HepG2 (cell line): ENCODE measurements around the gene SYVN1. TPM values are rescaled to one million over a fixed set of nuclear protein-coding genes. Genes with fewer than 3 reads are reported as not detected.

Source experiments
- CREBL2 ChIP-seq: sonication (generic); formaldehyde crosslinking; IDR thresholded peaks from 2 replicates; pipeline ENCODE4 v1.8.1; 2023; ENCODE audit warnings: missing genetic modification reagents, mild to moderate bottlenecking, borderline replicate concordance
- JDP2 ChIP-seq: sonication (generic); formaldehyde crosslinking; IDR thresholded peaks from 2 replicates; pipeline ENCODE4 v1.8.1; 2022; ENCODE audit warnings: missing genetic modification reagents, borderline replicate concordance
- KDM6A ChIP-seq: IDR thresholded peaks from 2 replicates; pipeline ENCODE4 v1.6.1; 2016; ENCODE audit warnings: low read depth
- MAX ChIP-seq: IDR thresholded peaks from 2 replicates; pipeline ENCODE4 v1.6.1; 2012; ENCODE audit warnings: inconsistent platforms
- MZF1 ChIP-seq: sonication (generic); formaldehyde crosslinking; IDR thresholded peaks from 2 replicates; pipeline ENCODE4 v1.8.1; 2023; ENCODE audit warnings: mild to moderate bottlenecking, missing genetic modification reagents, borderline replicate concordance
- NFE2L1 ChIP-seq: sonication (generic); formaldehyde crosslinking; IDR thresholded peaks from 2 replicates; pipeline ENCODE4 v1.4.0; 2020; ENCODE audit warnings: missing genetic modification reagents, mild to moderate bottlenecking, borderline replicate concordance
- SRSF9 ChIP-seq: fragments of 200-400 bp; formaldehyde crosslinking; IDR thresholded peaks from 2 replicates; pipeline ENCODE4 v1.6.1; 2018; ENCODE audit warnings: borderline replicate concordance, mild to moderate bottlenecking, low read depth, low read length; ENCODE audit not compliant: insufficient read depth, poor library complexity, severe bottlenecking
- ZNF235 ChIP-seq: sonication (generic); formaldehyde crosslinking; IDR thresholded peaks from 2 replicates; pipeline ENCODE4 v1.8.1; 2023; ENCODE audit warnings: mild to moderate bottlenecking, missing genetic modification reagents, borderline replicate concordance
- ZNF292 ChIP-seq: sonication (generic); formaldehyde crosslinking; IDR thresholded peaks from 2 replicates; pipeline ENCODE4 v1.8.1; 2022; ENCODE audit warnings: mild to moderate bottlenecking, low read depth, missing genetic modification reagents, borderline replicate concordance
- ZNF318 ChIP-seq: sonication (generic); formaldehyde crosslinking; IDR thresholded peaks from 2 replicates; pipeline ENCODE4 v1.4.0; 2020; ENCODE audit warnings: mild to moderate bottlenecking, missing genetic modification reagents
- ZNF546 ChIP-seq: sonication (generic); formaldehyde crosslinking; conservative IDR thresholded peaks from 2 replicates; pipeline ENCODE4 v1.8.1; 2023; ENCODE audit warnings: mild to moderate bottlenecking, missing genetic modification reagents
- ZNF547 ChIP-seq: sonication (generic); formaldehyde crosslinking; IDR thresholded peaks from 2 replicates; pipeline ENCODE4 v1.5.1; 2020; ENCODE audit warnings: mild to moderate bottlenecking, missing genetic modification reagents
- ZNF589 ChIP-seq: sonication (generic); formaldehyde crosslinking; conservative IDR thresholded peaks from 2 replicates; pipeline ENCODE4 v1.8.0; 2022; ENCODE audit warnings: mild to moderate bottlenecking, moderate library complexity, missing genetic modification reagents
- ZNF704 ChIP-seq: sonication (generic); formaldehyde crosslinking; IDR thresholded peaks from 2 replicates; pipeline ENCODE4 v1.8.1; 2023; ENCODE audit warnings: mild to moderate bottlenecking, inconsistent platforms, moderate library complexity, missing genetic modification reagents, borderline replicate concordance
- ZNF777 ChIP-seq: sonication (generic); formaldehyde crosslinking; IDR thresholded peaks from 2 replicates; pipeline ENCODE4 v1.4.0; 2020; ENCODE audit warnings: missing genetic modification reagents
- polyA plus RNA-seq, 8 experiments: library from polyadenylated mRNA; depleted of rRNA in 3 of 8; stranded (reverse) in 7 of 8; unstranded in 1 of 8; fragments of >200 nt; fragmentation: Illumina TruSeq in 4 of 8; extraction: Trizol in 4 of 8; gene quantifications; 2 replicates each; pipeline versions ENCODE4 v1.2.1 to v1.2.3, GENCODE V29; 2011 to 2016; ENCODE audit warnings: low read depth in 4 of 8, missing spikeins in 1 of 8, mixed read lengths in 1 of 8; ENCODE audit not compliant: insufficient read depth in 1 of 8
- total RNA-seq, 5 experiments: library from RNA; depleted of rRNA; stranded (reverse); fragments of >200 nt; fragmentation: Illumina TruSeq; extraction: Trizol; gene quantifications; 2 replicates each; pipeline ENCODE4 v1.2.3, GENCODE V29; 2016; ENCODE audit warnings: low read depth in 1 of 5
- TF ChIP-seq, protein P1 (sequence below): sonication (generic); formaldehyde crosslinking; IDR thresholded peaks from 2 replicates; pipeline ENCODE4 v1.5.1; 2020; ENCODE audit warnings: missing genetic modification reagents, mild to moderate bottlenecking, borderline replicate concordance

Gene SYVN1
- total and polyA plus RNA-seq, 2 of the 13 experiments (the other 11 are each of a cell fraction or from before 2014, with no cell fraction given): 10.3 to 22.5 TPM

DNA sequence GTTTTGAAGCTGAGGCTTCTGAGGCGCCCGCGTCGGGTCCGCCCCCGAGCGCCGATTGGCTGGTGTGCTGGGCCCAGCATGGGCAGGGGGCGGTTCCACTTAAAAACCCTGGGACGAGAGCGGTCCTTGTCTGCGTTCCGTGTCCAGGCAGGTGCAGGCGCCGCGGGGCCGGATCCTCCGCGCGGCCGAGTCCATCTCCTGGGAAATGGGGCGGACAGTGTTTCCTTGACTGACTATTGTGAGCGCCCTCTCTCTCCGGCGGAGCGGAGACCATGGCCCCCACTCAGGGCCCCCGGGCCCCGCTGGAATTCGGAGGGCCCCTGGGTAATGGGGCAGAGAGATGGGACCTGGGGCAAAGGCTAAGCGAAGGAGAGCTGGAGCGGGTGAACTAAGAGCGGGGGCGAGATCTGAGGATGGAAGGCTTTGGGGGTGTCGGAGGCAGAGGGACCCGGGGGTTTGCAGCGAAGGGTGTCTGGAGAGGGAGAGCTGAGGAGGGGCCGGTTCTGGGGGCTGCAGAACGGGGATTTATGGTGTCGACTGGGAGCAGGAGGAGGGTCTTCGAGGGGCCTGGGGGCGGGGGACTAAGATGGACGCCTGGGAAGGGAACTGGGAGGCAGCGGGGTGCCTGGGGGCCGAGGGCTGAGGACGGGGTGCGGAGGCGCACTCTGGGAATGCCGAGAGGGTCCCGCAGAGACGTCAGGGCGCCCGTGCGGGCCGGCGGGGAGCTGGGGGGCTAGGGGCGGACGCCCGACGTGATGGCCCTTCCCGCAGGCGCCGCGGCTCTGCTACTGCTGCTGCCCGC is 22.4 kb downstream of the SYVN1 start, which contains the start of gene TM7SF2 (continued):
- TF ChIP-seq MZF1 (CRISPR knock-in tag) (no peak), KDM6A (CRISPR knock-in tag) (no peak), ZNF318 (no peak), JDP2 (no peak; the same call in 1 of the 2 replicates), MAX (no peak; the same call in 1 of the 2 replicates), CREBL2 (no peak), ZNF546 (CRISPR knock-in tag) (no peak), ZNF704 (0 out of 2 replicates have a peak, but pooled peaks have one; percentile 42), ZNF589 (CRISPR knock-in tag) (no peak), ZNF777 (CRISPR knock-in tag) (no peak), ZNF292 (CRISPR knock-in tag) (no peak), SRSF9 (no peak), NFE2L1 (no peak), ZNF235 (peak; percentile 29; the same call in 1 of the 2 replicates), ZNF547 (CRISPR knock-in tag) (peak; percentile 16; the same call in 1 of the 2 replicates)
- TF ChIP-seq, protein P1, sequence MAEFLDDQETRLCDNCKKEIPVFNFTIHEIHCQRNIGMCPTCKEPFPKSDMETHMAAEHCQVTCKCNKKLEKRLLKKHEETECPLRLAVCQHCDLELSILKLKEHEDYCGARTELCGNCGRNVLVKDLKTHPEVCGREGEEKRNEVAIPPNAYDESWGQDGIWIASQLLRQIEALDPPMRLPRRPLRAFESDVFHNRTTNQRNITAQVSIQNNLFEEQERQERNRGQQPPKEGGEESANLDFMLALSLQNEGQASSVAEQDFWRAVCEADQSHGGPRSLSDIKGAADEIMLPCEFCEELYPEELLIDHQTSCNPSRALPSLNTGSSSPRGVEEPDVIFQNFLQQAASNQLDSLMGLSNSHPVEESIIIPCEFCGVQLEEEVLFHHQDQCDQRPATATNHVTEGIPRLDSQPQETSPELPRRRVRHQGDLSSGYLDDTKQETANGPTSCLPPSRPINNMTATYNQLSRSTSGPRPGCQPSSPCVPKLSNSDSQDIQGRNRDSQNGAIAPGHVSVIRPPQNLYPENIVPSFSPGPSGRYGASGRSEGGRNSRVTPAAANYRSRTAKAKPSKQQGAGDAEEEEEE: no peak
